Nephron progenitor cell (in vitro differentiated cells): ENCODE measurements around the gene MRPS18A.

Experiments used
- DNase-seq: peaks from one replicate; pipeline ENCODE4 v3.0.0; 2021
- H3K27ac Mint-ChIP-seq: 2 replicates; pipeline ENCODE4 v1.8.0; 2021; ENCODE audit warnings: mild to moderate bottlenecking, moderate library complexity, mixed read lengths
- H3K27me3 Mint-ChIP-seq: 2 replicates; pipeline ENCODE4 v1.8.0; 2021; ENCODE audit warnings: mild to moderate bottlenecking, low read depth, mixed read lengths; ENCODE audit not compliant: poor library complexity
- H3K36me3 Mint-ChIP-seq: 2 replicates; pipeline ENCODE4 v1.8.0; 2021; ENCODE audit warnings: low read depth, mixed read lengths
- H3K4me1 Mint-ChIP-seq: 2 replicates; pipeline ENCODE4 v1.8.0; 2021; ENCODE audit warnings: mixed read lengths
- H3K4me3 Mint-ChIP-seq: 2 replicates; pipeline ENCODE4 v1.8.0; 2021; ENCODE audit warnings: mild to moderate bottlenecking, moderate library complexity, mixed read lengths
- H3K9me3 Mint-ChIP-seq: 2 replicates; pipeline ENCODE4 v1.8.0; 2021; ENCODE audit warnings: mild to moderate bottlenecking, moderate library complexity, mixed read lengths
- TF ChIP-seq, protein P1 (sequence below): fragments of 200-600 bp; sonication (generic); IDR thresholded peaks from 2 replicates; pipeline ENCODE4 v1.5.0; 2021; ENCODE audit warnings: antibody characterized with exemption

Gene MRPS18A

GRCh38 chr6:43715056-43715788 lies 27.6 kb upstream of the MRPS18A start:
- Mint-ChIP-seq H3K36me3 (no peaks in the 10 kb centered on the region), H3K4me1 (peaks cover 76% of the 10 kb centered on the region), H3K9me3 (peaks cover 3% of the 10 kb centered on the region), H3K27me3 (peaks cover 8% of the 10 kb centered on the region), H3K4me3 (no peak overlapping the region), H3K27ac (peak overlapping the region; percentile 39)
- DNase-seq: no peak
- TF ChIP-seq, protein P1, sequence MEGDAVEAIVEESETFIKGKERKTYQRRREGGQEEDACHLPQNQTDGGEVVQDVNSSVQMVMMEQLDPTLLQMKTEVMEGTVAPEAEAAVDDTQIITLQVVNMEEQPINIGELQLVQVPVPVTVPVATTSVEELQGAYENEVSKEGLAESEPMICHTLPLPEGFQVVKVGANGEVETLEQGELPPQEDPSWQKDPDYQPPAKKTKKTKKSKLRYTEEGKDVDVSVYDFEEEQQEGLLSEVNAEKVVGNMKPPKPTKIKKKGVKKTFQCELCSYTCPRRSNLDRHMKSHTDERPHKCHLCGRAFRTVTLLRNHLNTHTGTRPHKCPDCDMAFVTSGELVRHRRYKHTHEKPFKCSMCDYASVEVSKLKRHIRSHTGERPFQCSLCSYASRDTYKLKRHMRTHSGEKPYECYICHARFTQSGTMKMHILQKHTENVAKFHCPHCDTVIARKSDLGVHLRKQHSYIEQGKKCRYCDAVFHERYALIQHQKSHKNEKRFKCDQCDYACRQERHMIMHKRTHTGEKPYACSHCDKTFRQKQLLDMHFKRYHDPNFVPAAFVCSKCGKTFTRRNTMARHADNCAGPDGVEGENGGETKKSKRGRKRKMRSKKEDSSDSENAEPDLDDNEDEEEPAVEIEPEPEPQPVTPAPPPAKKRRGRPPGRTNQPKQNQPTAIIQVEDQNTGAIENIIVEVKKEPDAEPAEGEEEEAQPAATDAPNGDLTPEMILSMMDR: no peak

DNA sequence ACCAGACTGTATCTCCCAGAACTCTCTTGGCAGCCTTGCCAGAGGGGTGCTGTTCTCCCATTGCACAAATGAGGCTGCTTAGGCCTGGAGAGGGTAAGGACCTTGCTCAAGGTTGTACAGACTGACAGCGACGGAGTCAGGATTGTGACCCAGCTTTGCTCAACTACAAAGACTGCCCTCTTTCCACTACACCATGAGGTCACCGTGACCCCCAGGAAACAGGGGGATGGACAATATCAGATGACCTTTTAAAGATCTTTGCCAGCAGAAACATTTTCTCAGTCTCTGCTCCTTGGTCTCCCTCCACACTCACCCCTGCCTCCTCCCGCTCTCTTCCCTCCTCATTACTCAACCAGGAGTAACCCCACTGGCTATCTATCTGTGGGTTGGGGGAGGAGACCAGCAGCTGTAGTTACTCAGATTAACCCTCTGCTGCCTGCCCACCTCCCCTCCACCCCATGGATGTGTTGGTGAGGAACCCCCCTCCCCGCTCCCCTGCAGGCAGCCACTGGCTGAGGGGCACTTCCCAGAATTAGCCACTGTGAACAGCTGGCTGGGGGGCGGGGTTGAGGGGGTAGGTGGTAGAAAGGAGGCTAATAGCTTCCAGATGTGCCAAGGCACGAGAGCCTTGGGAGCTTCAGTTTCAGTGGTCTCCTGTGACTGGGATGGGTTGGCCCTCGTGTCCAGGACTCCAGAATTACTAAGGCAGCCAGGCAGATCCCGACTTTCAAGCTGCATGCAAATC lies 26.9 kb upstream of the MRPS18A start:
- peaks cover 70% of the 10 kb centered on the region for H3K4me1 Mint-ChIP-seq
- peak; percentile 73 for DNase-seq
- TF ChIP-seq, protein P1: no peak
- H3K27me3 Mint-ChIP-seq: peaks cover 11% of the 10 kb centered on the region
- H3K36me3 Mint-ChIP-seq: no peaks in the 10 kb centered on the region
- H3K9me3 Mint-ChIP-seq: peaks cover 3% of the 10 kb centered on the region
- H3K4me3 Mint-ChIP-seq: no peak overlapping the region
- H3K27ac Mint-ChIP-seq: peak overlapping the region; percentile 91

- H3K4me1 Mint-ChIP-seq: peaks cover 73% of the 10 kb centered on the region
- DNase-seq: no peak
- H3K27me3 Mint-ChIP-seq: peaks cover 11% of the 10 kb centered on the region
- H3K27ac Mint-ChIP-seq: peak overlapping the region; percentile 91
- H3K36me3 Mint-ChIP-seq: no peaks in the 10 kb centered on the region
- H3K4me3 Mint-ChIP-seq: no peak overlapping the region
- H3K9me3 Mint-ChIP-seq: peaks cover 3% of the 10 kb centered on the region
- TF ChIP-seq, protein P1: no peak
Measured at GRCh38 chr6:43713643-43714310, 26.2 kb upstream of the MRPS18A start.

DNA sequence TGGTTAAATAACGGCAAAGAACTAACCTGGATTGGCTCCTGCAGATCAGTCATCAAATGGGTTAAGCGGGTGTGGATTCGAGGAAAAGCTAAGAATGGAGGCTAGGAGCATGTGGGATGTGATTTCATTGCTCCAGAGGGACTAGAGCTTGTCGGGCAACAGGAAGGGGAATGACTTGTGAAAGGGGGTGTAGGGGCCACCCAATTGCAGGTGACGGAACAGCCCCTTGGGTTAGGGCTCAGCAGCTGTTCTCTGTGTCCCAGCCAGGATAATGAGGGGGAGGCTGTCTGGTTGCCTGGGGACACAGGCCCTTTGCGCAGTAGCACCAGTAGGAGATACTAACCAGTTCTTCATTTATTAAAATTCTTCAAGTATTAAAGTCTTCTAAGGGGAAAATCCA lies 25.0 kb upstream of the MRPS18A start:
- peak overlapping the region; percentile 75 for H3K27ac Mint-ChIP-seq
- H3K36me3 Mint-ChIP-seq: no peaks in the 10 kb centered on the region
- H3K4me3 Mint-ChIP-seq: no peak overlapping the region

GRCh38 chr6:43710576-43710975 lies 23.0 kb upstream of the MRPS18A start:
- H3K36me3 Mint-ChIP-seq: no peaks in the 10 kb centered on the region
- peaks cover 15% of the 10 kb centered on the region for H3K27me3 Mint-ChIP-seq
- H3K4me1 Mint-ChIP-seq: peaks cover 68% of the 10 kb centered on the region
- H3K27ac Mint-ChIP-seq: no peak overlapping the region
- no peak for DNase-seq
- H3K9me3 Mint-ChIP-seq: peaks cover 3% of the 10 kb centered on the region
- H3K4me3 Mint-ChIP-seq: no peak overlapping the region
- TF ChIP-seq, protein P1: no peak

More for the DNA sequence above, 25.0 kb upstream of the MRPS18A start:
- Mint-ChIP-seq H3K4me1 (peaks cover 67% of the 10 kb centered on the region), H3K27me3 (peaks cover 13% of the 10 kb centered on the region), H3K9me3 (peaks cover 3% of the 10 kb centered on the region)
- TF ChIP-seq, protein P1: no peak
- DNase-seq: no peak
